Suprapubic skin (tissue), 4 donors: ENCODE data around the gene PRDM11. TPM values are rescaled to one million over a fixed set of nuclear protein-coding genes. Genes with fewer than 3 reads are reported as not detected.

Experiments
- DNase-seq, 2 donors: peaks; one replicate each; pipeline ENCODE4 v3.0.0-alpha.2; 2019; ENCODE audit warnings: low spot score in 2 of 2
- H3K27ac ChIP-seq: fragments of 200-600 bp; sonication (generic); one replicate; pipeline ENCODE4 v1.5.1; 2019
- H3K27me3 ChIP-seq: fragments of 200-600 bp; sonication (generic); one replicate; pipeline ENCODE4 v1.5.1; 2019
- H3K36me3 ChIP-seq: fragments of 200-600 bp; sonication (generic); one replicate; pipeline ENCODE4 v1.5.1; 2019
- H3K4me1 ChIP-seq: fragments of 200-600 bp; sonication (generic); one replicate; pipeline ENCODE4 v1.5.1; 2019
- H3K4me3 ChIP-seq: fragments of 200-600 bp; sonication (generic); one replicate; pipeline ENCODE4 v1.5.1; 2019; ENCODE audit warnings: mild to moderate bottlenecking
- H3K9me3 ChIP-seq: fragments of 200-600 bp; sonication (generic); one replicate; pipeline ENCODE4 v1.5.1; 2019
- CTCF ChIP-seq, 2 donors: fragments of 200-600 bp in 1 of 2; fragments of 450-650 bp in 1 of 2; sonication (generic) in 1 of 2; IDR thresholded peaks; one replicate each; pipeline ENCODE4 v1.5.1; 2016 to 2019; ENCODE audit warnings: antibody characterized with exemption in 2 of 2, mild to moderate bottlenecking in 1 of 2, moderate library complexity in 1 of 2
- EP300 ChIP-seq: sonication (generic); formaldehyde crosslinking; IDR thresholded peaks from one replicate; pipeline ENCODE4 v1.6.1; 2017; ENCODE audit warnings: antibody characterized with exemption
- POLR2A ChIP-seq, 2 donors: fragments of 450-650 bp; IDR thresholded peaks; one replicate each; pipeline ENCODE4 v1.6.1; 2017; ENCODE audit warnings: antibody characterized with exemption in 2 of 2, mild to moderate bottlenecking in 2 of 2, moderate library complexity in 2 of 2
- POLR2AphosphoS5 ChIP-seq, 3 donors: sonication (generic); formaldehyde crosslinking; IDR thresholded peaks; one replicate each; pipeline ENCODE4 v1.6.1; 2017; ENCODE audit warnings: antibody characterized with exemption in 3 of 3
- WGBS: methylation state at CpG from one replicate; pipeline ENCODE4 v1.1.5; 2018; 5-methylcytosine and 5-hydroxymethylcytosine counted together
- total RNA-seq, 4 donors: library from RNA; depleted of rRNA; stranded (reverse); fragments of >200 nt; gene quantifications; one replicate each; pipeline ENCODE4 v1.1.0, GENCODE V29; 2016

The PRDM11 gene
- total RNA-seq, 4 donors from 2014 or later: 9.1 to 11.9 (median 11.0) TPM

GRCh38 chr11:45156201-45156600 lies 9.8 kb downstream of the PRDM11 start:
- H3K4me3 ChIP-seq: no peak overlapping the region
- no peaks in the 10 kb centered on the region for H3K9me3 ChIP-seq
- WGBS: 84% methylated on average over 4 of the region's 6 CpGs
- no peaks in the 10 kb centered on the region for H3K36me3 ChIP-seq
- no peak overlapping the region for H3K27ac ChIP-seq
- H3K27me3 ChIP-seq: no peaks in the 10 kb centered on the region
- DNase-seq: peak in 1 of 2 donors; percentile 41
- H3K4me1 ChIP-seq: peaks cover 57% of the 10 kb centered on the region
- TF ChIP-seq EP300 (no peak), POLR2A (IDR thresholded peaks at IDR 0.05) (no peak), POLR2AphosphoS5 (IDR thresholded peaks at IDR 0.05) (no peak), CTCF (IDR thresholded peaks at IDR 0.05) (no peak)

GRCh38 chr11:45156741-45157140 lies 10.3 kb downstream of the PRDM11 start:
- 90% methylated on average over 9 of the region's 9 CpGs for WGBS
- DNase-seq: peak in 1 of 2 donors; percentile 65
- Histone ChIP-seq H3K4me3 (no peak overlapping the region), H3K27ac (no peak overlapping the region), H3K27me3 (no peaks in the 10 kb centered on the region), H3K36me3 (no peaks in the 10 kb centered on the region), H3K9me3 (no peaks in the 10 kb centered on the region), H3K4me1 (peaks cover 54% of the 10 kb centered on the region)
- TF ChIP-seq POLR2AphosphoS5 (IDR thresholded peaks at IDR 0.05) (no peak), EP300 (no peak), POLR2A (IDR thresholded peaks at IDR 0.05) (no peak), CTCF (IDR thresholded peaks at IDR 0.05) (no peak)

GRCh38 chr11:45157247-45158209 lies 11.1 kb downstream of the PRDM11 start:
- H3K4me1 ChIP-seq: peaks cover 60% of the 10 kb centered on the region
- no peak for TF ChIP-seq POLR2A (IDR thresholded peaks at IDR 0.05)
- no peak for TF ChIP-seq EP300
- no peak for TF ChIP-seq POLR2AphosphoS5 (IDR thresholded peaks at IDR 0.05)
- TF ChIP-seq CTCF (IDR thresholded peaks at IDR 0.05): no peak
- DNase-seq: peak in 1 of 2 donors; percentile 61
- H3K9me3 ChIP-seq: no peaks in the 10 kb centered on the region
- 78% methylated on average over 19 of the region's 20 CpGs for WGBS
- no peaks in the 10 kb centered on the region for H3K36me3 ChIP-seq
- H3K27me3 ChIP-seq: no peaks in the 10 kb centered on the region
- no peak overlapping the region for H3K4me3 ChIP-seq
- H3K27ac ChIP-seq: peak overlapping the region; percentile 30

- 22% methylated on average over 7 of the region's 8 CpGs for WGBS
- no peak for DNase-seq
- H3K4me3 ChIP-seq: no peak overlapping the region
These were observed 11.8 kb downstream of the PRDM11 start for GRCh38 chr11:45158210-45158731.

More at GRCh38 chr11:45158210-45158731, 11.8 kb downstream of the PRDM11 start:
- no peaks in the 10 kb centered on the region for H3K27me3 ChIP-seq
- no peaks in the 10 kb centered on the region for H3K9me3 ChIP-seq
- peaks cover 60% of the 10 kb centered on the region for H3K4me1 ChIP-seq
- peak overlapping the region; percentile 30 for H3K27ac ChIP-seq
- H3K36me3 ChIP-seq: no peaks in the 10 kb centered on the region
- TF ChIP-seq EP300 (no peak), CTCF (IDR thresholded peaks at IDR 0.05) (no peak), POLR2AphosphoS5 (IDR thresholded peaks at IDR 0.05) (no peak), POLR2A (IDR thresholded peaks at IDR 0.05) (no peak)
